ENCODE results near the gene HDHD5.
"Not testable (repeated sequence)": the region's sequence is repeated elsewhere in the genome, so short reads cannot be mapped to it uniquely, and the experiment has no call there.

The HDHD5 gene

DNA sequence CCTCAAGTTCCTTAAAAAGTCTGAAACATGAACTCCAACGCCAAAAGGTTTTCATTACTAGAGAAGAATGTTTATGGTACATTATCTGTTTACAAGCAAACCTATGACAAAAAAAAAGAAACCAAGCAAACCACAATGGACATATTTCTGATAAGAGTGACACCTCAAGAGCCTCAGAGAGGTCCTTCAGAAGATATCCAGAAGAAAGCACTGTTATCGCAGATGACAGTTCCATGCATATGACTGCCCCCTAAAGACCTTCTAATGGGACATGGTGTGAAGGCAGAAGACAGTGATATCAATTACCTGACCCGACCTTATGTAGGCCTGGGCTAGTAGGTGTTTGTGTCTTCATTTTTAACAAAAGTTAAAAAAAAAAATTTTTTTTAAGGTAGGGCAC lies 3.1 kb downstream of the HDHD5 start:
- DNase-seq (ENCODE audit: low read depth in 2 of 2), result no peak

- DNase-seq (ENCODE audit: low read depth in 2 of 2), result no peak
These were observed 6.1 kb downstream of the HDHD5 start for GRCh38 chr22:17152971-17153370.

GRCh38 chr22:17152340-17152739 lies 6.7 kb downstream of the HDHD5 start:
- DNase-seq (ENCODE audit: low read depth in 2 of 2), result no peak

GRCh38 chr22:17149076-17149815 lies 9.8 kb downstream of the HDHD5 start:
- no peak for DNase-seq (ENCODE audit: low read depth in 2 of 2)

- DNase-seq (ENCODE audit: low read depth in 2 of 2), result not testable (repeated sequence)
These were observed 11.6 kb downstream of the HDHD5 start for GRCh38 chr22:17147458-17147857.

GRCh38 chr22:17145021-17145680 lies 13.9 kb downstream of the HDHD5 start:
- DNase-seq (ENCODE audit: low read depth in 2 of 2), result no peak

DNA sequence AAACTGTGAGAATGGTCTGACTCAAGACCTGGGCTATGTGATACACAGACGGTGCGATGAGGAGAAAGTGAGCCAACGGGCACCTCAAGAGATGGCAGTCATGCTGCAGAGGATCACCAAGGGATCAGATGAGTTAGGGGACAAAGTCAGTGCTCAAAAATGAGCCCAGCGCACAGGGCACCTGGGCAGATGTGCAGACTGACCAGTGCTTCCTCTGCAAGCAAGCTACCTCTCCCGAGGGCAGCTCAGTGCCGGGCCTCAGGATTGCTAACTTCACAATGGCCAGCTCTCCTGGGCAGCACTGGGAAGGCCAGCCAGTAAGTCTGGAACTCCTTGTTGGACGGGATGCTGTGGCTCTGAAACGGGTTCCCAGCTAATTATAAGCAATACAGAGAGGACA lies 15.3 kb downstream of the HDHD5 start:
- DNase-seq (ENCODE audit: low read depth in 2 of 2), result no peak

DNA sequence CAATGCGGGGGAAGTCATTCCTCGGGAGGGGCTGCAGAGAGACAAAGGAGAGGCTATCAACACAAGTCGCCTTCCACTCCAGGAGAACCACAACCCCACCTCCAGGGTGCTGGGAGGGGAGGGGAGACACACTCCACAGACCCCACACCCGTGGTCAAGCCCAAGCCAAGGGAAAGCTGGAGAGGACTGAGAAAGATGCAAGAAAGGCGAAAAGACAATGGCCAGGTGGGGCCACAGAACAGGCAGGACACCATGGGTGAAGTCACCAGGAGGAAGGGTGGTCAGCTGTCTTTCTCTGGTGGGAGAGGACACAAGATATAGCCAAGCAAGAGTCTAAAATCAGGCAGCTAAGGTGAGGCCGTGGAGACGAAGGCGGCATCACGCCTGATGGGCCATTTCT lies 16.0 kb downstream of the HDHD5 start:
- no peak for DNase-seq (ENCODE audit: low read depth in 2 of 2)

GRCh38 chr22:17140826-17141766 lies 18.0 kb downstream of the HDHD5 start:
- DNase-seq (ENCODE audit: low read depth in 2 of 2), result no peak

DNA sequence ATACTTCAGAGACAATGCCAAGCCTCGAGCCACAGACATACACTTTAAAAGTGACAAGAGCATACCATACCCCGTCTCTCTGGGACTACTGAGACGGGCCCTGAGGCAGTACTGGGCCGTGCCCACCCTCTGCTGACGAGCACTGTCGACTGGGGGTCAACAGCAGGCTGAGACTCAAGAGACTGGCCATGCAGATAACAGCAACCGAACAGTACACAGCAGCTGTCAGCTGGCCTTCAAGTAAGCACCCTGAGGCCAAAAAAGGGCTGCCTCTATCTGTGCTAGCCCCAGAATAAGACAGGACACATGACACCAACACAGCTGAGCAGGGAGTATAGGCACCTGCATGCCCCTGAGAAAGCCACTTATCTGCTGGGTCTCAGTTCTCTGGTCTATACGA lies 19.1 kb downstream of the HDHD5 start:
- no peak for DNase-seq (ENCODE audit: low read depth in 2 of 2)

- DNase-seq (ENCODE audit: low read depth in 2 of 2), result no peak
These were observed 20.6 kb downstream of the HDHD5 start for GRCh38 chr22:17138513-17138912.

GRCh38 chr22:17137861-17138425 lies 21.1 kb downstream of the HDHD5 start:
- no peak for DNase-seq (ENCODE audit: low read depth in 2 of 2)

DNA sequence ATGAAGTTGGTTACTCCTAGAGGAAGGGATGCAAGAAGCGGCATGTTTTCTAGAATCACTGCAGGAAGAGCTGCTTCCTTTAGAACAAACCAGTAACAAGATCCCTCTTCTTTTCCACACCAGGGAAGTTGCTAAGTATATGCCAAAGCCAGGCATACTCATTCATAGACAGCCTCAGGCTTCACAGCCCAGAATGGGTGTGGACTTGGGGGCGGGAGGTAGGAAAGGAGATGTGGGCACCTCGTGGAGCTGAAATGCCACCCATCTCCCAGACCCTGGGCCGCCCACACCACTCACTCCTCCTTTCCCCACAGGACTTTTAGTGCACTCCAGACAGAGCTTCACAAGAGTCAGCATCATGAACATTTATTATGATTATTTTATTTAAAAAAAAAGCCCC lies 21.9 kb downstream of the HDHD5 start:
- no peak for DNase-seq (ENCODE audit: low read depth in 2 of 2)

GRCh38 chr22:17135153-17135760 lies 23.8 kb downstream of the HDHD5 start:
- no peak for DNase-seq (ENCODE audit: low read depth in 2 of 2)

DNA sequence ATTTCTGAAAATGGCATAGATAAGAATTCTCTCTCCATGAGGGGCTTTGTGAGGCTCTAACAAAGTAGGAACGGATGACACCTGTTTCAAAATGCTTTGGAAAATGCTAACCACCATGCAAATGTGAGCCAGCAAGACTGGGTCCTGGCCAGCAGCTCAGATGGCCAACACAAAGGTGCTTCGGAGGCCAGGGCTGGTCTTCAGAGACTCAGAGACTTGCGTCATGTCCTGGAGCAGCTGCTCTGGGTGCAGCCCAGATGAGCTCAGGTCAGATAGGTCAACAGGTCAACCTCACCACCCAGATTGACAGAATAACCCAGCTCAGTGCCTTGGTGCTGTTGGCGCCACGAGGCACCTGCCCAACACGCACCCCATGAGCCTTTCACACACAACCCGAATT lies 25.9 kb downstream of the HDHD5 start:
- no peak for DNase-seq (ENCODE audit: low read depth in 2 of 2)

DNA sequence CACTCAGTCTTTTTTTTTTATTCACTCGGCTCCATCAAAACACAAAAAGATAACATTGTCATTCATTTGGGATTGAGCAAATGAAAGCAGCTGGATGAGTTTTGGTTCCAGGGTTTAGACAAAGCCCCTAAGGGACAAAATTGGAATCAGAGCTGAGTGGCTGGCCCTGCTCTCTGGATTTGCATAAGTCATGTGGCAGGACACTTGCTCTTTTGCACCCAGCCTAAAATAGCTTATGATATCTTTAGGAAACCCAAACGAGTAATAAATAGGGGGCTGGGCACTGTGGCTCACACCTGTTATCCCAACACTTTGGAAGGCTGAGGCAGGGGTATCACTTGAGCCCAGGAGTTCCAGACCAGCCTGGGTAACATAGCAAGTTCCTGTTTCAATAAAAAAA lies 27.0 kb downstream of the HDHD5 start:
- no peak for DNase-seq (ENCODE audit: low read depth in 2 of 2)

GRCh38 chr22:17131686-17132085 lies 27.4 kb downstream of the HDHD5 start:
- no peak for DNase-seq (ENCODE audit: low read depth in 2 of 2)

GRCh38 chr22:17130199-17130598 lies 28.9 kb downstream of the HDHD5 start:
- no peak for DNase-seq (ENCODE audit: low read depth in 2 of 2)

- no peak for DNase-seq (ENCODE audit: low read depth in 2 of 2)
These were observed 37.6 kb downstream of the HDHD5 start, which contains the start of gene TMEM121B for GRCh38 chr22:17121233-17122195. TSS of gene TMEM121B (minus strand) at chr22:17121360. CDS start at chr22:17121127, 233 bp downstream.

- no peak for DNase-seq (ENCODE audit: low read depth in 2 of 2)
These were observed 38.3 kb downstream of the HDHD5 start for GRCh38 chr22:17120711-17121232.

All from stimulated activated CD8-positive, alpha-beta memory T cell treated with anti-CD3 and anti-CD28 coated beads, Interleukin-7, amount 100 ng/mL, for 1 hour (primary cell).